ENCODE measurements around the gene IZUMO3.

Gene IZUMO3

GRCh38 chr9:24572406-24572805 is 26.7 kb upstream of the IZUMO3 start:
- no peak for TF ChIP-seq CTCF (IDR thresholded peaks at IDR 0.05; ENCODE audit: insufficient read depth, low read length, poor library complexity, severe bottlenecking)
- no peak for DNase-seq (ENCODE audit: extremely low read depth, insufficient read length)
- Histone ChIP-seq H3K4me3 (replicated peaks; ENCODE audit: low read depth, low read length) (no peak overlapping the region), H3K36me3 (ENCODE audit: control insufficient read depth, insufficient read depth, low read length) (no peaks in the 10 kb centered on the region), H3K27me3 (replicated peaks; ENCODE audit: control insufficient read depth, insufficient read depth, low read length) (no peaks in the 10 kb centered on the region)

GRCh38 chr9:24561957-24562356 is 16.3 kb upstream of the IZUMO3 start:
- H3K36me3 ChIP-seq (ENCODE audit: control insufficient read depth, insufficient read depth, low read length): no peaks in the 10 kb centered on the region
- no peak overlapping the region for H3K4me3 ChIP-seq (replicated peaks; ENCODE audit: low read depth, low read length)
- H3K27me3 ChIP-seq (replicated peaks; ENCODE audit: control insufficient read depth, insufficient read depth, low read length): no peaks in the 10 kb centered on the region
- TF ChIP-seq CTCF (IDR thresholded peaks at IDR 0.05; ENCODE audit: insufficient read depth, low read length, poor library complexity, severe bottlenecking): no peak
- no peak for DNase-seq (ENCODE audit: extremely low read depth, insufficient read length)

GRCh38 chr9:24553183-24553552 is 7.5 kb upstream of the IZUMO3 start:
- no peak for DNase-seq (ENCODE audit: extremely low read depth, insufficient read length)
- H3K36me3 ChIP-seq (ENCODE audit: control insufficient read depth, insufficient read depth, low read length): no peaks in the 10 kb centered on the region
- H3K27me3 ChIP-seq (replicated peaks; ENCODE audit: control insufficient read depth, insufficient read depth, low read length): no peaks in the 10 kb centered on the region
- H3K4me3 ChIP-seq (replicated peaks; ENCODE audit: low read depth, low read length): no peak overlapping the region
- no peak for TF ChIP-seq CTCF (IDR thresholded peaks at IDR 0.05; ENCODE audit: insufficient read depth, low read length, poor library complexity, severe bottlenecking)

- H3K4me3 ChIP-seq (replicated peaks; ENCODE audit: low read depth, low read length): no peak overlapping the region
- no peak for TF ChIP-seq CTCF (IDR thresholded peaks at IDR 0.05; ENCODE audit: insufficient read depth, low read length, poor library complexity, severe bottlenecking)
- DNase-seq (ENCODE audit: extremely low read depth, insufficient read length): no peak
- no peaks in the 10 kb centered on the region for H3K36me3 ChIP-seq (ENCODE audit: control insufficient read depth, insufficient read depth, low read length)
- no peaks in the 10 kb centered on the region for H3K27me3 ChIP-seq (replicated peaks; ENCODE audit: control insufficient read depth, insufficient read depth, low read length)
Measured at GRCh38 chr9:24552526-24553182, 7.0 kb upstream of the IZUMO3 start.

GRCh38 chr9:24545285-24545684 is 412 bp downstream of the IZUMO3 start:
- no peak for DNase-seq (ENCODE audit: extremely low read depth, insufficient read length)
- no peak for TF ChIP-seq CTCF (IDR thresholded peaks at IDR 0.05; ENCODE audit: insufficient read depth, low read length, poor library complexity, severe bottlenecking)
- no peak overlapping the region for H3K4me3 ChIP-seq (replicated peaks; ENCODE audit: low read depth, low read length)
- H3K36me3 ChIP-seq (ENCODE audit: control insufficient read depth, insufficient read depth, low read length): no peaks in the 10 kb centered on the region
- H3K27me3 ChIP-seq (replicated peaks; ENCODE audit: control insufficient read depth, insufficient read depth, low read length): no peaks in the 10 kb centered on the region

- H3K36me3 ChIP-seq (ENCODE audit: control insufficient read depth, insufficient read depth, low read length): no peaks in the 10 kb centered on the region
- H3K27me3 ChIP-seq (replicated peaks; ENCODE audit: control insufficient read depth, insufficient read depth, low read length): no peaks in the 10 kb centered on the region
- H3K4me3 ChIP-seq (replicated peaks; ENCODE audit: low read depth, low read length): no peak overlapping the region
- TF ChIP-seq CTCF (IDR thresholded peaks at IDR 0.05; ENCODE audit: insufficient read depth, low read length, poor library complexity, severe bottlenecking): no peak
- DNase-seq (ENCODE audit: extremely low read depth, insufficient read length): no peak
Measured at GRCh38 chr9:24518545-24518944, 27.2 kb downstream of the IZUMO3 start.
